Cardiac fibroblast (primary cell): ENCODE results near the gene B3GALT6.

Experiments used
- DNase-seq, 2 donors: peaks; one replicate each; pipeline versions ENCODE4 v3.0.0 to v3.0.0-alpha.2; 2010; ENCODE audit warnings: low read depth in 2 of 2
- H3K4me3 ChIP-seq, 2 donors: replicated peaks in 1 of 2; 1 replicate in 1 of 2; 2 replicates in 1 of 2; pipeline ENCODE4 v1.5.1; 2011; ENCODE audit warnings: low read depth in 2 of 2, low read length in 2 of 2, mild to moderate bottlenecking in 2 of 2, moderate library complexity in 1 of 2
- CTCF ChIP-seq: IDR thresholded peaks from one replicate; pipeline ENCODE4 v1.5.1; 2011; ENCODE audit warnings: low read depth, mild to moderate bottlenecking, low read length, inconsistent platforms

Gene B3GALT6

GRCh38 chr1:1213345-1214265, 18.4 kb upstream of the B3GALT6 start, which contains the start of gene TNFRSF4:
Gene TNFRSF4 (minus strand): TSS chr1:1214153. CDS start chr1:1214127, 26 bp downstream.
- DNase-seq, result no peak
- TF ChIP-seq CTCF, result no peak
- no peak within 1 kb of the TSS for H3K4me3 ChIP-seq

GRCh38 chr1:1215080-1215676, 16.9 kb upstream of the B3GALT6 start:
- no peak for DNase-seq
- TF ChIP-seq CTCF, result no peak
- H3K4me3 ChIP-seq, result no peak overlapping the region

GRCh38 chr1:1215881-1216605, 16.0 kb upstream of the B3GALT6 start:
- no peak overlapping the region for H3K4me3 ChIP-seq
- DNase-seq, result no peak
- no peak for TF ChIP-seq CTCF

GRCh38 chr1:1216770-1217620, 15.0 kb upstream of the B3GALT6 start:
- H3K4me3 ChIP-seq, result no peak overlapping the region
- DNase-seq, result no peak
- TF ChIP-seq CTCF, result no peak

GRCh38 chr1:1217621-1218523, 14.2 kb upstream of the B3GALT6 start:
- peak in 1 of 2 donors; percentile 30 for DNase-seq
- no peak for TF ChIP-seq CTCF
- H3K4me3 ChIP-seq, result no peak overlapping the region
